Uterus (tissue), 2 donors: ENCODE measurements around the gene MAPK8IP3.

Experiments used
- CTCF ChIP-seq, 4 experiments: fragments of 200-600 bp in 2 of 4; fragments of 450-650 bp in 2 of 4; sonication (generic) in 2 of 4; IDR thresholded peaks; one replicate each; pipeline ENCODE4 v1.5.1; 2016 to 2019; ENCODE audit warnings: antibody characterized with exemption in 4 of 4, mild to moderate bottlenecking in 2 of 4, moderate library complexity in 1 of 4
- POLR2A ChIP-seq, 2 donors: fragments of 450-650 bp; IDR thresholded peaks; one replicate each; pipeline ENCODE4 v1.6.1; 2016; ENCODE audit warnings: antibody characterized with exemption in 2 of 2, mild to moderate bottlenecking in 1 of 2, moderate library complexity in 1 of 2

- TF ChIP-seq CTCF (IDR thresholded peaks at IDR 0.05) (no peak), POLR2A (IDR thresholded peaks at IDR 0.05) (no peak)
Measured at GRCh38 chr16:1690810-1691209, 15.2 kb upstream of the MAPK8IP3 start.
